ENCODE data around the gene XKR8. TPM values are rescaled to one million over a fixed set of nuclear protein-coding genes. Genes with fewer than 3 reads are reported as not detected.

The XKR8 gene
- total and polyA plus RNA-seq, 9 of the 15 experiments (the other 6 are each of a cell fraction or from before 2014, with no cell fraction given) = 0.45 to 2.8 (median 1.7) TPM

DNA sequence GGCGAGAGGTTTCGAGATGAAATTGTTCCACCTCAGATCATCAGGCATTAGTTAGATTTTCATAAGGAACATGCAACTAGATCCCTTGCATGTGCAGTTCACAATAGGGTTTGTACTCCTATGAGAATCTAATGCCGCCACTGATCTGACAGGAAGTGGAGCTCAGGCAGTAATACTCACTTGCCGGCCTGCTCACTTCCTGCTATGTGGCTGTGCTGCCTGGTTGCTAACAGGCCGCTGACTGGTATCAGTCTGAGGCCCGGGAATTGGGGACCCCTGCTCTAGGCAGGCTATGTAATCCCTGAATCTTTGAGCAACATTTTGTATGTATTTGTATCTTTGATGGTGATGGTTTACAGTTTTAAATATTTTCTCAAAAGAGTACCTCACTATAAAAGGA, 32.5 kb downstream of the XKR8 start:
- ChIA-PET CTCF (ENCODE audit: low intra/inter-chr PET ratio) (no interaction called here), POLR2A (interaction anchor here (1.5 kb wide), 1 partner anchor 8 kb away, joined by 4 read pairs; no protein-coding TSS in a partner anchor)
- Histone ChIP-seq H3K79me2 (ENCODE audit: control insufficient read depth, insufficient read depth, low read length) (no peaks in the 10 kb centered on the region), H3K27me3 (ENCODE audit: control insufficient read depth in 2 of 2, insufficient read depth in 2 of 2, low read length in 2 of 2) (no peaks in the 10 kb centered on the region), H3K9ac (ENCODE audit: insufficient read depth in 1 of 2, low read depth in 2 of 2, low read length in 2 of 2) (no peak overlapping the region), H4K20me1 (replicated peaks; ENCODE audit: control insufficient read depth, insufficient read depth, low read length) (no peaks in the 10 kb centered on the region), H3K9me3 (replicated peaks; ENCODE audit: control insufficient read depth, insufficient read depth, low read depth, low read length) (no peaks in the 10 kb centered on the region), H2AFZ (ENCODE audit: low read depth, low read length) (no peak overlapping the region), H3K27ac (ENCODE audit: extremely low read depth, low read depth, low read length) (no peak overlapping the region), H3K4me1 (replicated peaks in 1 of 2; ENCODE audit: control insufficient read depth in 2 of 2, insufficient read depth in 2 of 2, low read length in 2 of 2) (no peaks in the 10 kb centered on the region), H3K36me3 (ENCODE audit: control insufficient read depth, insufficient read depth, low read length) (peaks cover 93% of the 10 kb centered on the region), H3K4me3 (no peak overlapping the region), H3K4me2 (ENCODE audit: insufficient read depth, low read length) (no peak overlapping the region), H3K9me1 (ENCODE audit: control insufficient read depth, insufficient read depth, low read length) (no peaks in the 10 kb centered on the region)
- WGBS (ENCODE audit: insufficient coverage, low coverage, missing lambda C conversion rate) = 93% methylated on average over 6 of the region's 6 CpGs
- intact Hi-C loops (cut with micrococcal nuclease) (no loop called here), in situ Hi-C loops (cut with MboI) (no loop called here)
- ATAC-seq (no peak), FAIRE-seq (no peak), DNase-seq (ENCODE audit: extremely low read depth in 1 of 4, low spot score in 3 of 4) (no peak)
- BruUV-seq (replicated peaks) = no TSS peak
- TF ChIP-seq LEF1 (IDR thresholded peaks at IDR 0.05) (no peak), IRF2 (CRISPR knock-in tag; IDR thresholded peaks at IDR 0.05) (no peak), SREBF2 (CRISPR knock-in tag; IDR thresholded peaks at IDR 0.05) (no peak), FOXJ3 (CRISPR knock-in tag; IDR thresholded peaks at IDR 0.05) (no peak), SMARCA5 (IDR thresholded peaks at IDR 0.05) (no peak), SRSF1 (IDR thresholded peaks at IDR 0.05; ENCODE audit: low read depth, low read length) (no peak), GATA2 (CRISPR knock-in tag; IDR thresholded peaks at IDR 0.05) (no peak), ZNF143 (CRISPR knock-in tag; IDR thresholded peaks at IDR 0.05) (no peak), MXI1 (IDR thresholded peaks at IDR 0.05; ENCODE audit: low read depth, low read length) (no peak), NONO (IDR thresholded peaks at IDR 0.05; ENCODE audit: low read depth in 2 of 2, low read length in 1 of 2) (no peak), ZNF174 (CRISPR knock-in tag; IDR thresholded peaks at IDR 0.05) (no peak)
- TF ChIP-seq, protein P1, sequence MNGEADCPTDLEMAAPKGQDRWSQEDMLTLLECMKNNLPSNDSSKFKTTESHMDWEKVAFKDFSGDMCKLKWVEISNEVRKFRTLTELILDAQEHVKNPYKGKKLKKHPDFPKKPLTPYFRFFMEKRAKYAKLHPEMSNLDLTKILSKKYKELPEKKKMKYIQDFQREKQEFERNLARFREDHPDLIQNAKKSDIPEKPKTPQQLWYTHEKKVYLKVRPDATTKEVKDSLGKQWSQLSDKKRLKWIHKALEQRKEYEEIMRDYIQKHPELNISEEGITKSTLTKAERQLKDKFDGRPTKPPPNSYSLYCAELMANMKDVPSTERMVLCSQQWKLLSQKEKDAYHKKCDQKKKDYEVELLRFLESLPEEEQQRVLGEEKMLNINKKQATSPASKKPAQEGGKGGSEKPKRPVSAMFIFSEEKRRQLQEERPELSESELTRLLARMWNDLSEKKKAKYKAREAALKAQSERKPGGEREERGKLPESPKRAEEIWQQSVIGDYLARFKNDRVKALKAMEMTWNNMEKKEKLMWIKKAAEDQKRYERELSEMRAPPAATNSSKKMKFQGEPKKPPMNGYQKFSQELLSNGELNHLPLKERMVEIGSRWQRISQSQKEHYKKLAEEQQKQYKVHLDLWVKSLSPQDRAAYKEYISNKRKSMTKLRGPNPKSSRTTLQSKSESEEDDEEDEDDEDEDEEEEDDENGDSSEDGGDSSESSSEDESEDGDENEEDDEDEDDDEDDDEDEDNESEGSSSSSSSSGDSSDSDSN (IDR thresholded peaks at IDR 0.05; ENCODE audit: borderline replicate concordance in 1 of 2, low read depth in 2 of 2, low read length in 2 of 2) = no peak
- TF ChIP-seq, protein P2, sequence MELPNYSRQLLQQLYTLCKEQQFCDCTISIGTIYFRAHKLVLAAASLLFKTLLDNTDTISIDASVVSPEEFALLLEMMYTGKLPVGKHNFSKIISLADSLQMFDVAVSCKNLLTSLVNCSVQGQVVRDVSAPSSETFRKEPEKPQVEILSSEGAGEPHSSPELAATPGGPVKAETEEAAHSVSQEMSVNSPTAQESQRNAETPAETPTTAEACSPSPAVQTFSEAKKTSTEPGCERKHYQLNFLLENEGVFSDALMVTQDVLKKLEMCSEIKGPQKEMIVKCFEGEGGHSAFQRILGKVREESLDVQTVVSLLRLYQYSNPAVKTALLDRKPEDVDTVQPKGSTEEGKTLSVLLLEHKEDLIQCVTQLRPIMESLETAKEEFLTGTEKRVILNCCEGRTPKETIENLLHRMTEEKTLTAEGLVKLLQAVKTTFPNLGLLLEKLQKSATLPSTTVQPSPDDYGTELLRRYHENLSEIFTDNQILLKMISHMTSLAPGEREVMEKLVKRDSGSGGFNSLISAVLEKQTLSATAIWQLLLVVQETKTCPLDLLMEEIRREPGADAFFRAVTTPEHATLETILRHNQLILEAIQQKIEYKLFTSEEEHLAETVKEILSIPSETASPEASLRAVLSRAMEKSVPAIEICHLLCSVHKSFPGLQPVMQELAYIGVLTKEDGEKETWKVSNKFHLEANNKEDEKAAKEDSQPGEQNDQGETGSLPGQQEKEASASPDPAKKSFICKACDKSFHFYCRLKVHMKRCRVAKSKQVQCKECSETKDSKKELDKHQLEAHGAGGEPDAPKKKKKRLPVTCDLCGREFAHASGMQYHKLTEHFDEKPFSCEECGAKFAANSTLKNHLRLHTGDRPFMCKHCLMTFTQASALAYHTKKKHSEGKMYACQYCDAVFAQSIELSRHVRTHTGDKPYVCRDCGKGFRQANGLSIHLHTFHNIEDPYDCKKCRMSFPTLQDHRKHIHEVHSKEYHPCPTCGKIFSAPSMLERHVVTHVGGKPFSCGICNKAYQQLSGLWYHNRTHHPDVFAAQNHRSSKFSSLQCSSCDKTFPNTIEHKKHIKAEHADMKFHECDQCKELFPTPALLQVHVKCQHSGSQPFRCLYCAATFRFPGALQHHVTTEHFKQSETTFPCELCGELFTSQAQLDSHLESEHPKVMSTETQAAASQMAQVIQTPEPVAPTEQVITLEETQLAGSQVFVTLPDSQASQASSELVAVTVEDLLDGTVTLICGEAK (IDR thresholded peaks at IDR 0.05) = no peak
- TF ChIP-seq, protein P2 (CRISPR knock-in tag; IDR thresholded peaks at IDR 0.05) = no peak
